HuH-7.5 (cell line): ENCODE measurements around the gene PAPLN.

Experiments used
- DNase-seq: peaks from one replicate; pipeline ENCODE4 v3.0.0; 2011; ENCODE audit warnings: low spot score

Gene PAPLN

DNA sequence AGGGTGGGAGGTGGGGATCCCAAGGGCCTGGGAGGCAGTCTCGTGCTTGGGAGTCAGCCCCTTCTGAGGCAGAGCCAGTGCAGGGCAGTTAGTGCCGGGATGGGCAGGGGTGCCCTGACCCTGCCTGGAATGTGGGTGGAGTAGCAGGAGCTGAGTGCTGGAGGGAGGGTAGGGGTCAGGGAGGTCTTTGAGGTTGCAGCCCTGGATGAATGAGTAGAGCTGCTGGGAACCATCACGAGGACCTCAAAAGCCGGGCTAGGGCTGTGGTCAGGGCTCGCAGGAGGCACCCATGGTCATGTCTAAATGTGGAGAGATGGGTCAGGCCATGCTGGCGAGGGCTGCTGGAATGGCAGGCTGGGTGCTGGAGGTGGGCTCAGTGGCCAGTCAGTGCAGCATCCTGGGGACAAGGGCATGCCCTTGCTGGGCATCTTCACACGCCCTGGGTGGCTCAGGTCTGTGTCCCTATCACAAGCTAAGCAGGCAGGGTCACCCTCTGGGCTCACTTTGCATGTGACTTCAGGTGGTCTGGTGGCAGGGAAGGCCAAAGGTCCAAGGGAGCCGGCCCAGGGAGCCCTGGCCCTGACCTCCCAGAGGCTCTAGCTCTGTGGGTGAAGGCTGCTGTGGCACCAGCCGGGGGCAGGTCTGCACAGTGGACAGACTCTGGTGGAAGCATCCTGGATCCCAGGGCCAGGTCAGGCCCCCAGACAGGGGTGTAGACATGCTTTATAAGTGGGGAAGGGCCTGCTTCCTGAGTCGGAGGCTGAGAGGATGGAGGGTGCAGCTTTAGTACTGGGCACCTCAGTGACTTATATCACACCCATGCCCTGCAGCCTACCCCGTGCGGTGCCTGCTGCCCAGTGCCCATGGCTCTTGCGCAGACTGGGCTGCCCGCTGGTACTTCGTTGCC is 24.5 kb downstream of the PAPLN start:
- no peak for DNase-seq

DNA sequence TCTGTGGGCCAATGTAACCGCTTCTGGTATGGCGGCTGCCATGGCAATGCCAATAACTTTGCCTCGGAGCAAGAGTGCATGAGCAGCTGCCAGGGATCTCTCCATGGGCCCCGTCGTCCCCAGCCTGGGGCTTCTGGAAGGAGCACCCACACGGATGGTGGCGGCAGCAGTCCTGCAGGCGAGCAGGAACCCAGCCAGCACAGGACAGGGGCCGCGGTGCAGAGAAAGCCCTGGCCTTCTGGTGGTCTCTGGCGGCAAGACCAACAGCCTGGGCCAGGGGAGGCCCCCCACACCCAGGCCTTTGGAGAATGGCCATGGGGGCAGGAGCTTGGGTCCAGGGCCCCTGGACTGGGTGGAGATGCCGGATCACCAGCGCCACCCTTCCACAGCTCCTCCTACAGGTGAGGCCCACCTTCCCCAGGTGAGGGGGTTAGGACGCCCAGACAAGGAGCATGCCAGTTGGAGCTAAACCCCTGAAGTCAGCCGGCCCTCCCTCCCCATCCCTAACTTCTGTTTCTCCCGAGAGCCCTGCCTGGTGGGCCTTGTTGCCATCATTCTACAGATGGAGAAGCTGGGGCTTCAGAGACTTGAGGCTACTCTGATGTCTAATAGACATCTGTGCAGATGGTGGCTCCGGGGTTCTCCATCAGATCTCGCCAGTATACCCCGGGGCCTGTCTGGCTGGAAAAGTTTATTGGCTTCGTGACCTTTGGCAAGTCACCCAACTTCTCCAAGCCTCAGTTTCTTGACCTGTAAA is 25.3 kb downstream of the PAPLN start:
- no peak for DNase-seq

DNA sequence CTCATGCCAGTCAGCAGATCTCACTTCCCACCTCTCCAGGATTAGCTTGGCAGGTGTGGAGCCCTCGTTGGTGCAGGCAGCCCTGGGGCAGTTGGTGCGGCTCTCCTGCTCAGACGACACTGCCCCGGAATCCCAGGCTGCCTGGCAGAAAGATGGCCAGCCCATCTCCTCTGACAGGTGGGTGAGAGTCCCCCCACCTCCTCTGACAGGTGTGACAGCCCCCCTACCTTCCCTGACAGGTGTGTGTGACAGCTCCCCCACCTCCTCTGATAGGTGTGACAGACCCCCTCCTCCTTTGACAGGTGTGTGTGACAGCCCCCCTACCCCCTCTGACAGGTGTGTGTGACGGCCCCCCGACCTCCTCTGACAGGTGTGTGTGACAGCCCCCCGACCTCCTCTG is 26.3 kb downstream of the PAPLN start:
- DNase-seq, result no peak

DNA sequence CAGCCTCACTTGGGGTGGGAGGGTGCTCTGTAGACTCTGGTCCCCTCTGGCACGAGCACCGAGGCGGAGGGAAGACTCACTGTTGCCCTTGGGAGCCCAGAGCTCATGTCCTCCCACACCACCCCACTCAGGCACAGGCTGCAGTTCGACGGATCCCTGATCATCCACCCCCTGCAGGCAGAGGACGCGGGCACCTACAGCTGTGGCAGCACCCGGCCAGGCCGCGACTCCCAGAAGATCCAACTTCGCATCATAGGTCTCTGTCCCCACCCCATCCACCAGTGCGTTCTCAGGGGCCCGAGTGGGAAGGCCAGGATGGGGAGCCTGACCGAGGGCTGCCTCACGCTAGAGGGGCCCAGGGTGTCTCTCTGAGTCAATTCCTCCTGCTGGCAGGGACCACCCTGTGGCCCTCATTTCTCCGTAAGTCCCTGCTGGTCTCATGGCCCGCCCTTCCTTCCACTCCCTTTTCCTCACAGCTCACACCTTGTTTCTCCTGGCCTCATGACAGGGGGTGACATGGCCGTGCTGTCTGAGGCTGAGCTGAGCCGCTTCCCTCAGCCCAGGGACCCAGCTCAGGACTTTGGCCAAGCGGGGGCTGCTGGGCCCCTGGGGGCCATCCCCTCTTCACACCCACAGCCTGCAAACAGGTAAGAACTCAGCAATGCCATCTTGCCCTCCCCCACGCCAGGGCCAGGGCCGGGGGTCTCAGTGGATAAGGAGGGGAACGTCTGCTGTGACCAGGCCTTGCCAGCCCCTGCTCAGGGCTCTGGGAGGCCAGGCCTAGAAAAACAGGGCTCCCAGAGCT is 27.0 kb downstream of the PAPLN start:
- DNase-seq, result no peak

DNA sequence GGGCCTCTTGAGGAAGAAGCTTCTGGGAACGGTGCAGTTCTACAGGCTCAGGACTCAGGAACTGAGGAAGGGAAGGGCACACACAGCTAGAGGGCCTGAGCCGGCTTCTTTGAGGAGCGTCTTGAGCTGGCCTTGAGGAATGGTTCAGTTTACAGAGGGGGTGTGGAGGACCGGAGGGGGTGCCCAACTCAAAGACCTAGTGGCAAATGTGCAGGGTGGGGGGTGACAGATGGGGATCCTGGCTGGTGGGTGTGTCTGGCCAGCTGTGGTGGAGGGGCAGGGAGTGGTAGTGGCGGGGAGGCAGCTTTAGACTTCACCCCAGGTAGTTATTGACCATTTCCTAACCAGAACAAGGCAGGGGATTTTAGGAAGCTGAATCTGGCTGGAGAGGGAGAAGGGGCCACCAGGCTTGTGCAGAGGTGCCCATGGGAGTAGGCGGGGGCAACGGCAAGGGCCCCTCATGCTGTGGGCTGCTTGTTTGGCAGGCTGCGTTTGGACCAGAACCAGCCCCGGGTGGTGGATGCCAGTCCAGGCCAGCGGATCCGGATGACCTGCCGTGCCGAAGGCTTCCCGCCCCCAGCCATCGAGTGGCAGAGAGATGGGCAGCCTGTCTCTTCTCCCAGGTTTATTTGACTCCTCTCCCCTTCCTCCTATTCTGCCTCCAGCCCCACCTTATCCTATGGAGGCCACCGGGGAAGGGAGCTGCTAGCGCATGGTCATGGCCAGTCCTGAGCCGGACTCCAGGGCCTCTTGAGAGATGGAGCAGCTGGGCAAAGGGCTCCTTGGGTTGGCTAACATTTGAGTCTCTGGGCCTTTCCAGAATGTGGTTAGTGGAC is 27.8 kb downstream of the PAPLN start:
- no peak for DNase-seq

GRCh38 chr14:73265721-73266046 is 28.4 kb downstream of the PAPLN start:
- no peak for DNase-seq

DNA sequence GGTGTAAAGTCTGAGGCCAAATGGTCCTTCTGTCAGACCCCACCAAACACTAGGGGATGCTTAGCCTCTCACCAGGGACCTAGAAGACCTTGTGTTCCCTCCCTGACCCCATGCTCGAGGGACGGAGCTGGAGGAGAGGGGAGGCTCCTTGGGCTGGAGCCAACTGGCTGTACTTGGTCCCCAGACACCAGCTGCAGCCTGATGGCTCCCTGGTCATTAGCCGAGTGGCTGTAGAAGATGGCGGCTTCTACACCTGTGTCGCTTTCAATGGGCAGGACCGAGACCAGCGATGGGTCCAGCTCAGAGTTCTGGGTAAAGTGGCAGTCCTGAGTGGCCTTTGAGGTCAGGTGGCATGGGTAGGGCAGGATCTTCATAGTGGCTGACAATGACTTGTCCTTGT is 29.0 kb downstream of the PAPLN start:
- no peak for DNase-seq

- no peak for DNase-seq
Measured at GRCh38 chr14:73267474-73267873, 30.2 kb downstream of the PAPLN start.

DNA sequence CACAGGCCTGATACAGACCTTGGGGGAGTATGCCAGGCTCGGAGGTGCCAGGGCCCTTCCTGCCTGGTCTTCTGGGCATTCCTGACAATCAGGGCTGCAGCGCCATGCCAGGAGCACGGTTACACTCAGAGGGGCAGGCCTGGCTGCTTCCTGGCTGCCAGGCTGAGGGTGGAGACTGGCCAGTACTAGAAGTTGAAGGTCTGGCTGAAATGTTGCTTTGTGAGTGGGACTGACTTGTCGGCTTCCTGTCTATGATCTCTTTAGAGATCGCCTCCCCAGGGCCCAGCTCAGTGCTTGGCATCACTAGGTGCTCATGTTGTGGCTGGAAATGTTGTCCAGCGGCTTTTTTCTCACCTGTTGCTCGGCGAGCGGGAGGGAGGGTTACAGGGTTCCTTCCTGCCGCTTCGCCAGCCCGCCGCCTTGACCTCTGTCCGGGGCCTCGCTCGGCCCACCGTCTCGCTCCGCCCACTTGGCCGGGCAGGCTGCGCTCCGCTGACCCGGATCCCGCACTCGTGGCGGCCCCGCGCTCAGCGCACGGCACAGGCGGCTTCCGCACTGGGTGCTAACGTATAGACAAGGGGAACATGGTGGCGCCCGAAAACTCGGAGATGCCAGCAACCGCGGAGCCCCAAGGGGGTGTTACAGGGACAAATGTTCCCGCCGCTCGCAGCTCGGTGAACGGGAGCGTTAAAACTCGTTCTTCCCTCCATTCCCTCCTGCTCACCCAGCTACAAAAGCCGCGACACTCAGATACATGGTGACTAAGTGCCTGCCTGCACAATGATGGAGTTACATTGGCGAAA is 32.6 kb downstream of the PAPLN start:
- DNase-seq, result no peak

DNA sequence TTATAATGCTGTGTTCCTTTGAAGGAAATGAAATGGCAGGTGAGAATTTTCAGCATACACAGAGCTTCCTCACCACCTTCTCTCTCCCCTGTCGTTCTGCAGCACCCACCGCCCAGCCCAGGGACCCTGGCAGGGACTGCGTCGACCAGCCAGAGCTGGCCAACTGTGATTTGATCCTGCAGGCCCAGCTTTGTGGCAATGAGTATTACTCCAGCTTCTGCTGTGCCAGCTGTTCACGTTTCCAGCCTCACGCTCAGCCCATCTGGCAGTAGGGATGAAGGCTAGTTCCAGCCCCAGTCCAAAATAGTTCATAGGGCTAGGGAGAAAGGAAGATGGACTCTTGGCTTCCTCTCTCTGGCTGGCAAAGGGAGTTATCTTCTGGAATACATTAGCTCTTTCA is 35.1 kb downstream of the PAPLN start:
- DNase-seq, result no peak

GRCh38 chr14:73273799-73274198 is 36.5 kb downstream of the PAPLN start:
- DNase-seq, result no peak

DNA sequence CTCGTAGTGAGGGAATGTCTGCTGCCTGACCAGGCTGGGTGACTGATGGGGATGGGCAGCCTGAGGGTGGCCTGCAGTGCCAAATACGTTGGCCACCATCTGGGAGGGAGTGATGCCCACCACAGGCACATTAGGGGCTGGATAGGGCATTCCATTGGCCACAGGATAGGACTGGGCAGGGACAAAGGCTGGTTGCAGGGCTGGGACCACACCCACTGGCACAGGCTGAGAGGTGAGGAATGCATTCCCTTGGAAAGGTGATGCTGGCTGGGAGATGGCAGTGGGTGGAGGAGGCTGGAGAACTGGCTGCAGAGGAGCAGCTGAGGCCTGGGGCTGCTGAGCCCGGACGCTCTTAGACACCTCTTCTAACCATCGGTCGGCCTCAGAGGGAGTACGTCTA is 39.5 kb downstream of the PAPLN start:
- no peak for DNase-seq

DNA sequence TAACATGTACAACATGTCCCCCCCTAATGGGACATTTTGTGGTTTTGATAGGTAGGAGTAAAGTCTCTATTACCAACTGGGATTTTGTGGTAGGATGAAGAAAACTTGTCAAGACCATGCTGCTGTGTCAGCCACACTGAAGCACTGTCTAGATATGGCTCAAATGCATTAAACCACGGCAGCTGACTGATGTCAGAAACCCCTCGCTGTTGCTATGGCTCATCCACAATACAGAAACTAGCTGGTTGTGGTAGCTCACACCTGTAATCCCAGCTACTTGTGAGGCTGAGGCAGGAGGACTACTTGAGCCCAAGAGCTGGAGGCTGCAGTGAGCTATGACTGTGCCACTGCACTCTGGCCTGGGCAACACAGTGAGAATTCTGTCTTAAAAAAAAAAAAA is 40.1 kb downstream of the PAPLN start:
- DNase-seq, result no peak

- DNase-seq, result no peak
Measured at GRCh38 chr14:73280903-73281302, 43.6 kb downstream of the PAPLN start.

DNA sequence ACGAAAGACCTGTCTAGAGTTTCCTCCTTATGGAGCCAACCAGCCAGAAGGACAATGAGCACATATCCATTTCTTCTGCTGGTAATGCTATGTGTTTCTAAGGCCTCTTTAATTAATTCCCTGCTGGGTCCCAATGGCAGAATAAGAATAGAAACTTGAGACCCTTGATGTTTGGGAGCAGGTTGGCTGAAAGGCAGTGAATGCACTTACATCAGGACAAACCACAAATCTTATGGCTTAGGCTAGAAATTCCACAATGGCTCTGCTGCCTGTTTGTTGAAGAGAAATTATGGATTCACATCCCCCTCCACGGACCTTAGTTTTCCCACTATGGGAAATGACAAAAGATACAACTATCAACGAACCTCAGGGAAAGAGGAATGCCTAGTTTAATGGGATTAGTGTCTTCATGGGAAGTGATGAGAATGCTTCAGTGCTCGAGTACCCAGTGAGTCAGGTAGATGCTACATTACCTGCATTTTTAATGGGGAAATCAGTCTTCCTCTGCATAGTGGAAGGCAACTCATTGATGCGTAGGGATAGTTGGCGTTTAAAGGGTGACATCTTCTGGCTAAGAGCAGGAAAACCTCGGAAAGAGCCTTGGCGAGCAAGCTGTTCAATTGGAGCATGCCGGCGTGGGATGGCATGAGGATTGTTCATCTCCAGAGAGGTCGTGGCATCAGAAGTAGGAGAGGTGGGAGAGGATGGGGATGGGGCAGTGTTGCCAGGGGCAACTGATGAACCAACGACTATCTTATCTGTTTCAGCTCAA is 46.5 kb downstream of the PAPLN start:
- DNase-seq, result no peak

DNA sequence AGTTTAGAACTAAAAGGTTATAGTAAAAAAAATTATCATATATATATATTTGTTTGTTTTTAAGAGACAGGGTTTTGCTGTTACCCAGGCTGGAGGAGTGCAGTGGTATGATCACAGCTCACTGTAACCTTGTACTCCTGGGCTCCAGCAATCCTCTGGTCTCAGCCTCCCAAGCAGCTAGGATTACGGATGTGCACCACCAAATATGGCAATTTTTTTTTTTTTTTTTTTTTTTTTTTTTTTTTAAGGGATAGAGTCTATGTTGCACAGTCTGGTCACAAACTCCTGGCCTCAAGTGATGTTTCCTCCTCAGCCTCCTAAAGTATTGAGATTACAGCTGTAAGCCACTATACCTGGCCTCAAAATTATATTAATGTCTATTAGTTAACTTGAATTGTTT is 48.7 kb downstream of the PAPLN start:
- no peak for DNase-seq

DNA sequence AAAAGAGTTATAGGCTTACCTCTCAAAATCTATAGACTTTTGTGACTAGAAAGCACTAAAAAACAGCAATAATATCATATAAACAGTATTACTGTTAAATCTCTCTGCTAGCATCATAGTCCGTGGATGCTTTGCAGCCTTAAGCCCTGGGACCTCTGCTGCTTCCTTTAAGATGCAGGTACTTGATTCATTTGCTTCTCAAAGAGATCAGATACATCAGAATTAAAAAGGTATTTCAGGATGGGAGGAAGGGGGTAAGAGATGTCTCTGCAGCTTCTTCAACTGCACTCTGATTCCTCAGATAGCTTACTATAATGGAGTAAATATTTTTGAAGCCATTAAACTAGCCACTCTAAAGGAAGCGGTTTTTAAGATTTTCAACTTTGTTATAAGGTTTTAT is 49.3 kb downstream of the PAPLN start:
- DNase-seq, result no peak

DNA sequence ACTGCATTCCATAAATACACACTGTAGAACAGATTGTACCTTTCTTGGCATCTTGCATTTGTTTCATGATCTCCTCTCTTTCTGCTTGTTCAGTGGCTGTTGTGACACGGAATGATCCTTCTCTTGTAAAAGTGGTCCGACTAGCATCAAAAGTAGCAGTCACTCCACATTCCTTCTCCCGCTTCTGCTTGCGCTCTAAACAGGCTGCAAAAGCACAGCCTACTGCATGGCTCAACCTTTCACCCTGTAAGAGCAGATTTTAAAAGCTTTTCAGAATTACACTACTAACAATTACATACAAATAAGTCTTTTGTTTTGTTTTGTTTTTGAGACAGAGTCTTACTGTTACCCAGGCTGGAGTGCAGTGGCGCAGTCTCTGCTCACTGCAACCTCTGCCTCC is 49.8 kb downstream of the PAPLN start:
- no peak for DNase-seq

DNA sequence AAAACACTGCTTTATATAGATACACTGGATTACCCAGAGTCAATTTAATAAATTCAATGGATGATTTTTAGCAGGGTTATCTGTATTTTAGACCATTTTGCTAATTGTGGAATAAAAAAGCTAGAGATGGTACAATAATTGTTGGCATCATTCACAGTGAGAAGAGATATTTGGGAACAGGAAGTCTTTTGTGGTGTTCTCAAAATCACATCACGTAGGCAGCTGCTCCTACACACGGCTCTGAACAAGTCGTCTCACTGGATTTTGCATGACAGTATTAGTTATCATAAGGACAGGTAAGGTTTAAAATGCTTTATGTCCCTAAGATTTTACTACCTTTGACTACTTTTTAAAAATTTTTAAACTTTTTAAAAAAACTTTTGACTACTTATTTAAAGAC is 52.0 kb downstream of the PAPLN start:
- no peak for DNase-seq

- DNase-seq, result no peak
Measured at GRCh38 chr14:73289729-73290128, 52.4 kb downstream of the PAPLN start.
